OCI-LY3 (cell line): ENCODE results near the gene AACS.

Experiments
- H2AFZ ChIP-seq: fragments of 200-600, 300-600 bp; shearing (Covaris generic); 2 replicates; pipeline ENCODE4 v1.6.0; 2014; ENCODE audit warnings: antibody characterized with exemption, low read depth, low read length
- H3K27ac ChIP-seq: fragments of 200-600, 300-600 bp; sonication (generic); 2 replicates; pipeline ENCODE4 v1.5.1; 2014; ENCODE audit warnings: mild to moderate bottlenecking, low read length, moderate library complexity, mixed read lengths
- H3K27me3 ChIP-seq: fragments of 200-600, 300-600 bp; sonication (generic); 2 replicates; pipeline ENCODE4 v1.6.1; 2014; ENCODE audit warnings: low read depth, low read length, mixed read lengths
- H3K36me3 ChIP-seq: fragments of 200-600, 300-600 bp; sonication (generic); replicated peaks from 2 replicates; pipeline ENCODE3; 2014; ENCODE audit warnings: low read depth, low read length, mixed read lengths
- H3K4me1 ChIP-seq: fragments of 300-600, 200-600 bp; sonication (generic); 2 replicates; pipeline ENCODE4 v1.6.1; 2014; ENCODE audit warnings: low read length, mixed read lengths
- H3K4me2 ChIP-seq: fragments of 200-600, 300-600 bp; sonication (generic); 2 replicates; pipeline ENCODE4 v1.6.1; 2014; ENCODE audit warnings: low read length, mixed read lengths
- H3K4me3 ChIP-seq: fragments of 300-600, 200-600 bp; sonication (generic); 2 replicates; pipeline ENCODE4 v1.5.1; 2014; ENCODE audit warnings: antibody characterized with exemption, mild to moderate bottlenecking, low read length, moderate library complexity
- H3K79me2 ChIP-seq: fragments of 300-600, 200-600 bp; shearing (Covaris generic); 2 replicates; pipeline ENCODE4 v1.6.1; 2014; ENCODE audit warnings: mild to moderate bottlenecking, low read length, mixed read lengths
- H3K9ac ChIP-seq: fragments of 300-600, 200-600 bp; shearing (Covaris generic); 2 replicates; pipeline ENCODE4 v1.6.0; 2014; ENCODE audit warnings: mild to moderate bottlenecking, low read length, moderate library complexity
- H3K9me3 ChIP-seq: fragments of 200-600, 300-600 bp; shearing (Covaris generic); 2 replicates; pipeline ENCODE4 v1.6.1; 2014; ENCODE audit warnings: low read length, mixed read lengths; ENCODE audit not compliant: insufficient read depth
- H4K20me1 ChIP-seq: fragments of 200-600, 300-600 bp; sonication (generic); 2 replicates; pipeline ENCODE4 v1.6.1; 2016; ENCODE audit warnings: low read length, mixed read lengths; ENCODE audit not compliant: insufficient read depth
- CTCF ChIP-seq: fragments of 200-600, 300-600 bp; sonication (generic); IDR thresholded peaks from 2 replicates; pipeline ENCODE4 v1.5.1; 2014; ENCODE audit warnings: antibody characterized with exemption, low read length, low read depth
- EZH2phosphoT487 ChIP-seq: fragments of 200-600 bp; shearing (Covaris generic); IDR thresholded peaks from 2 replicates; pipeline ENCODE4 v1.6.1; 2018; ENCODE audit warnings: antibody characterized with exemption, mixed run types, low read depth

AACS gene

DNA sequence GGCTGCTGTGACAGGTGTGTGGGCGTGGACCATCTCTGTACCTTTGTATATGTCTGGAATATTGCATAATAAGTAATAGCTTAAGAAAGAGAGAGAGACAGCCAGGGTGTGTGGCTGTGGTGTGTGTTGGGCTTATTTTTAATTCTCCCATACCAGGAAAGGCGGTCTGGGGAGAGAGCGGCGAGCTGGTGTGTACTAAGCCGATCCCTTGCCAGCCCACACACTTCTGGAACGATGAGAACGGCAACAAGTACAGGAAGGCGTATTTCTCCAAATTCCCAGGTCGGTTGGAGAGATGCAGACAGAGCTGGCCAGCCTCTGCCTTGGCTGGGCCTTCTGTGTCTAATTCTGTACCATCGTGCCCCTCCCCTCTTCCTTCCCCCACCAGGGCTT is 63.9 kb downstream of the AACS start:
- no peak overlapping the region for H3K9ac ChIP-seq
- no peaks in the 10 kb centered on the region for H3K79me2 ChIP-seq
- H3K27me3 ChIP-seq, result no peaks in the 10 kb centered on the region
- H2AFZ ChIP-seq, result no peak overlapping the region
- H3K4me3 ChIP-seq, result no peak overlapping the region
- no peaks in the 10 kb centered on the region for H3K9me3 ChIP-seq
- peaks cover 6% of the 10 kb centered on the region for H3K4me1 ChIP-seq
- no peak overlapping the region for H3K27ac ChIP-seq
- H4K20me1 ChIP-seq, result no peaks in the 10 kb centered on the region; the same call in 1 of the 2 replicates
- H3K4me2 ChIP-seq, result no peak overlapping the region
- no peaks in the 10 kb centered on the region for H3K36me3 ChIP-seq
- no peak for TF ChIP-seq CTCF
- no peak for TF ChIP-seq EZH2phosphoT487

DNA sequence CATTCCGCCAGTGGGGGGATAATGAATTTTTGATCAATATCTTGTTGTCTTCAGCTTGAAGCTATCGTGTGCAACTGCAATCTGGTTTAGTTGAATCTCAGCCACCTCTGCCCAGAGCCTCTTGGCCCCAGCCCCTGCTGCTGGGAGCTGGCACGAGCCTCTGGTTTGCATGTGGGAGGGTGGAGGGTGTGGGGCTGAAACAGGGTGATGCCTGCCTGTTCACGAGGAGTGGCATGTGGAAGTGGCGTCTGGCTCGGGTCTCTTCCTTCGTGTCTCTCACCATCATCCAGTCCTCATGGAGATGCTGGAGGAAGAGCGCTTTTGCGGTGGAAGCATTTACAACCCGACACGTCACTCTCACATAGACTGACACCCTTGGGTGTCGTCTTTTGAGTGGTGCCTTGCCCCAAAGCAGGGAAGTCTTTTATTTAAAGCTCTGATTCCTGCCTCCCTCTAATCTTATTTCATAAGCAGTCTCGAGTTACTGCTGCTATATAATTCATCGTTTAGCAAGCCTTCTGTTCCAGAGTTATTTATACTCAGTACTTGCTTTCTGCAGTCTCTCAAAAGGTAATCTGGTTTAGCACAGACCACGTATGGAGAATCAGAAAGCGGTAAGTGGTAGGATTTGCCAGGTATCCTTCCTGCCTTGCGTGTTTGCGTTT is 64.5 kb downstream of the AACS start:
- no peaks in the 10 kb centered on the region for H3K36me3 ChIP-seq
- no peak overlapping the region for H3K4me2 ChIP-seq
- H4K20me1 ChIP-seq, result no peaks in the 10 kb centered on the region; the same call in 1 of the 2 replicates
- no peak overlapping the region for H3K27ac ChIP-seq
- TF ChIP-seq CTCF (no peak), EZH2phosphoT487 (no peak)
- H3K4me1 ChIP-seq, result peaks cover under 1% of the 10 kb centered on the region; the same call in 1 of the 2 replicates
- no peak overlapping the region for H3K9ac ChIP-seq
- H3K9me3 ChIP-seq, result no peaks in the 10 kb centered on the region
- H3K4me3 ChIP-seq, result no peak overlapping the region
- H2AFZ ChIP-seq, result no peak overlapping the region
- no peaks in the 10 kb centered on the region for H3K79me2 ChIP-seq
- H3K27me3 ChIP-seq, result no peaks in the 10 kb centered on the region

- no peaks in the 10 kb centered on the region for H3K36me3 ChIP-seq
- H3K4me1 ChIP-seq, result no peaks in the 10 kb centered on the region
- H2AFZ ChIP-seq, result no peak overlapping the region
- H3K27ac ChIP-seq, result no peak overlapping the region
- no peak for TF ChIP-seq EZH2phosphoT487
- TF ChIP-seq CTCF, result no peak
- H3K79me2 ChIP-seq, result no peaks in the 10 kb centered on the region
- no peak overlapping the region for H3K4me2 ChIP-seq
- H3K4me3 ChIP-seq, result no peak overlapping the region
- H3K9me3 ChIP-seq, result no peaks in the 10 kb centered on the region
- no peaks in the 10 kb centered on the region for H4K20me1 ChIP-seq
- no peaks in the 10 kb centered on the region for H3K27me3 ChIP-seq
- H3K9ac ChIP-seq, result no peak overlapping the region
These were observed 66.7 kb downstream of the AACS start for GRCh38 chr12:125131958-125132357.

DNA sequence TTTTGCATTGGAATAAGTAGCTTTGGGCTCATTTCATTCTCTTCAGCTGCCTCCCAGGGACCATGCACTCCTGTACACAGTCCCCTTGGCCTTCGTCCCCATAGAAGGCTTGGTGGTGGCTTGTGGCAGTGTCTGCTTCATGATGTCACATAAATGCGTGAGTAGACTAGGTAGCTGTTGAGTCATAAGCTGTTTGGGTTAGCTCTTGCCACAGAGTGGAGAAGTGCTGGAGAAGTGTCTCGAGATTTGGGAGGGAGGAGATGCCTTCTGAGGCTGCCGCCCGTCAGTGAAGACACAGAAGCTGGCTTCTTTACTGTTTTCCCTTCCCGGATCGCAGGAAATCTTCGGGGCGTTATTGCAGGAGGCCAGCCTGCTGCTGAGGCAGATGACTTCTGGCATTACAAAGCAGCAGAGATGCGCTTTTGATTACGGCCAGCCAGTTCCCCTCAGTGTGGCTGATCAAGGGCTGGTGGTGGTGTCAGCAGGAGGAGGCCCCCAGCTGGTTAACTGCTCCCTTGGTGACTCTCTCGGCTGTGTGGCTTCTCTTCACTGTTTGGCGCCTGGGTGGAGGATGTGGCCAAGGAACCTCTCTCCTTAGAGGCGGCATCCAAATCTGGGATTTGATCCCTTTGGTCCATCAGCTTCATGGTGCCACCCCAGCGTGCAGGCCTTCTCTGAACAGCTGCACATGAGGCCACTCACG is 67.6 kb downstream of the AACS start:
- H3K79me2 ChIP-seq, result no peaks in the 10 kb centered on the region
- H4K20me1 ChIP-seq, result no peaks in the 10 kb centered on the region
- H3K4me1 ChIP-seq, result no peaks in the 10 kb centered on the region
- H3K27me3 ChIP-seq, result no peaks in the 10 kb centered on the region
- H2AFZ ChIP-seq, result no peak overlapping the region
- H3K4me3 ChIP-seq, result no peak overlapping the region
- H3K9ac ChIP-seq, result no peak overlapping the region
- no peaks in the 10 kb centered on the region for H3K9me3 ChIP-seq
- no peak for TF ChIP-seq CTCF
- no peak for TF ChIP-seq EZH2phosphoT487
- no peak overlapping the region for H3K27ac ChIP-seq
- H3K4me2 ChIP-seq, result no peak overlapping the region
- no peaks in the 10 kb centered on the region for H3K36me3 ChIP-seq
